Measurements from ENCODE around the gene CENPB. TPM values are rescaled to one million over a fixed set of nuclear protein-coding genes. Genes with fewer than 3 reads are reported as not detected.
A peak's percentile ranks its signal among the peaks of the same experiment; 100 is the strongest.

Gene CENPB
- polyA plus RNA-seq, 1 of the 3 experiments (the other 2 are of a cell fraction), result 41.2 TPM

DNA sequence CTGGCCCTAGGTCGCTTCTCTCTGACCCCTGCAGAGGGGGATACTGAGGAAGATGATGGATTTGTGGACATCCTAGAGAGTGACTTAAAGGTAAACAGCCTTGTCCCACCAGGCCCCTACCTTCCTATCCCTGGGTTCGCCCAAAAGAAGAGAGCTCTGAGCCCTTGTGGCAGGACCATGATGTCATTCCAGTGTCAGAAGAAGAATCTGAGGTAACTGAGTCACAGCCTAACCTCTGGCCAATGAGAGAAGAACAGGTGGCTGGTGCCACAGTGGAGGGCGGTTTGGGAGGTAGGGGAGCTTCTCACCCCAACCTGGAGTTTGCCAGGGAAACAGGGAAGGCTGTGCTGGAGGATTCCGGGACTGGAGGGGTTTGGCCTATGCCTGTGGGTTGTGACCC lies 14.8 kb upstream of the CENPB start:
- peaks cover 46% of the 10 kb centered on the region for H3K79me2 ChIP-seq (ENCODE audit: insufficient read depth)
- H3K9me3 ChIP-seq, result no peaks in the 10 kb centered on the region
- H3K4me3 ChIP-seq (ENCODE audit: low read depth in 2 of 2, low read length in 1 of 2), result no peak overlapping the region
- ChIA-PET POLR2A (interaction anchor here (1.1 kb wide), 1 partner anchor 11 kb away, joined by 3 read pairs; no protein-coding TSS in a partner anchor), CTCF (interaction anchor here (1.7 to 3.0 kb wide), 2 partner anchors 18 to 20 kb away, joined by 3 to 23 read pairs; partner anchors contain the start of genes AP5S1 and SPEF1)
- no peak overlapping the region for H3K9ac ChIP-seq
- WGBS (ENCODE audit: low lambda C conversion rate), result 87% methylated on average over 4 of the region's 4 CpGs
- H3K36me3 ChIP-seq (replicated peaks in 1 of 2; ENCODE audit: control insufficient read depth in 1 of 2, insufficient read depth in 2 of 2, low read length in 1 of 2), result peaks cover 26 to 48% of the 10 kb centered on the region in 2 experiments
- peaks cover 17% of the 10 kb centered on the region for H3F3A ChIP-seq (replicated peaks; ENCODE audit: insufficient read depth)
- no peaks in the 10 kb centered on the region for H3K27me3 ChIP-seq (ENCODE audit: insufficient read depth)
- no peaks in the 10 kb centered on the region for H4K20me1 ChIP-seq (ENCODE audit: insufficient read depth)
- H2AFZ ChIP-seq (ENCODE audit: low read depth), result no peak overlapping the region
- no peak for TF ChIP-seq MXI1 (IDR thresholded peaks at IDR 0.05; ENCODE audit: low read depth, low read length)
- TF ChIP-seq SMC3 (IDR thresholded peaks at IDR 0.05; ENCODE audit: low read depth, low read length), result no peak
- TF ChIP-seq ELF1 (IDR thresholded peaks at IDR 0.05), result no peak
- TF ChIP-seq, protein P1, sequence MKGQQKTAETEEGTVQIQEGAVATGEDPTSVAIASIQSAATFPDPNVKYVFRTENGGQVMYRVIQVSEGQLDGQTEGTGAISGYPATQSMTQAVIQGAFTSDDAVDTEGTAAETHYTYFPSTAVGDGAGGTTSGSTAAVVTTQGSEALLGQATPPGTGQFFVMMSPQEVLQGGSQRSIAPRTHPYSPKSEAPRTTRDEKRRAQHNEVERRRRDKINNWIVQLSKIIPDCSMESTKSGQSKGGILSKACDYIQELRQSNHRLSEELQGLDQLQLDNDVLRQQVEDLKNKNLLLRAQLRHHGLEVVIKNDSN (IDR thresholded peaks at IDR 0.05; ENCODE audit: borderline replicate concordance, low read depth), result no peak
- no peak for TF ChIP-seq NFIC (IDR thresholded peaks at IDR 0.05; ENCODE audit: borderline replicate concordance)
- no peak for TF ChIP-seq RCOR1 (IDR thresholded peaks at IDR 0.05; ENCODE audit: low read length)
- TF ChIP-seq FOXM1 (IDR thresholded peaks at IDR 0.05; ENCODE audit: low read depth), result no peak
- TF ChIP-seq, protein P2, sequence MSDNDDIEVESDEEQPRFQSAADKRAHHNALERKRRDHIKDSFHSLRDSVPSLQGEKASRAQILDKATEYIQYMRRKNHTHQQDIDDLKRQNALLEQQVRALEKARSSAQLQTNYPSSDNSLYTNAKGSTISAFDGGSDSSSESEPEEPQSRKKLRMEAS (IDR thresholded peaks at IDR 0.05; ENCODE audit: low read depth), result no peak
- TF ChIP-seq TCF12 (IDR thresholded peaks at IDR 0.05), result no peak
- TF ChIP-seq EZH2phosphoT487 (IDR thresholded peaks at IDR 0.05; ENCODE audit: borderline replicate concordance, low read depth), result no peak
- TF ChIP-seq, protein P3, sequence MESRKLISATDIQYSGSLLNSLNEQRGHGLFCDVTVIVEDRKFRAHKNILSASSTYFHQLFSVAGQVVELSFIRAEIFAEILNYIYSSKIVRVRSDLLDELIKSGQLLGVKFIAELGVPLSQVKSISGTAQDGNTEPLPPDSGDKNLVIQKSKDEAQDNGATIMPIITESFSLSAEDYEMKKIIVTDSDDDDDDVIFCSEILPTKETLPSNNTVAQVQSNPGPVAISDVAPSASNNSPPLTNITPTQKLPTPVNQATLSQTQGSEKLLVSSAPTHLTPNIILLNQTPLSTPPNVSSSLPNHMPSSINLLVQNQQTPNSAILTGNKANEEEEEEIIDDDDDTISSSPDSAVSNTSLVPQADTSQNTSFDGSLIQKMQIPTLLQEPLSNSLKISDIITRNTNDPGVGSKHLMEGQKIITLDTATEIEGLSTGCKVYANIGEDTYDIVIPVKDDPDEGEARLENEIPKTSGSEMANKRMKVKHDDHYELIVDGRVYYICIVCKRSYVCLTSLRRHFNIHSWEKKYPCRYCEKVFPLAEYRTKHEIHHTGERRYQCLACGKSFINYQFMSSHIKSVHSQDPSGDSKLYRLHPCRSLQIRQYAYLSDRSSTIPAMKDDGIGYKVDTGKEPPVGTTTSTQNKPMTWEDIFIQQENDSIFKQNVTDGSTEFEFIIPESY (IDR thresholded peaks at IDR 0.05; ENCODE audit: borderline replicate concordance, low read depth), result no peak
- TF ChIP-seq, protein P4, sequence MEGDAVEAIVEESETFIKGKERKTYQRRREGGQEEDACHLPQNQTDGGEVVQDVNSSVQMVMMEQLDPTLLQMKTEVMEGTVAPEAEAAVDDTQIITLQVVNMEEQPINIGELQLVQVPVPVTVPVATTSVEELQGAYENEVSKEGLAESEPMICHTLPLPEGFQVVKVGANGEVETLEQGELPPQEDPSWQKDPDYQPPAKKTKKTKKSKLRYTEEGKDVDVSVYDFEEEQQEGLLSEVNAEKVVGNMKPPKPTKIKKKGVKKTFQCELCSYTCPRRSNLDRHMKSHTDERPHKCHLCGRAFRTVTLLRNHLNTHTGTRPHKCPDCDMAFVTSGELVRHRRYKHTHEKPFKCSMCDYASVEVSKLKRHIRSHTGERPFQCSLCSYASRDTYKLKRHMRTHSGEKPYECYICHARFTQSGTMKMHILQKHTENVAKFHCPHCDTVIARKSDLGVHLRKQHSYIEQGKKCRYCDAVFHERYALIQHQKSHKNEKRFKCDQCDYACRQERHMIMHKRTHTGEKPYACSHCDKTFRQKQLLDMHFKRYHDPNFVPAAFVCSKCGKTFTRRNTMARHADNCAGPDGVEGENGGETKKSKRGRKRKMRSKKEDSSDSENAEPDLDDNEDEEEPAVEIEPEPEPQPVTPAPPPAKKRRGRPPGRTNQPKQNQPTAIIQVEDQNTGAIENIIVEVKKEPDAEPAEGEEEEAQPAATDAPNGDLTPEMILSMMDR (IDR thresholded peaks at IDR 0.05), result no peak
- TF ChIP-seq NRF1 (IDR thresholded peaks at IDR 0.05; ENCODE audit: low read depth, low read length), result no peak
- TF ChIP-seq, protein P5, sequence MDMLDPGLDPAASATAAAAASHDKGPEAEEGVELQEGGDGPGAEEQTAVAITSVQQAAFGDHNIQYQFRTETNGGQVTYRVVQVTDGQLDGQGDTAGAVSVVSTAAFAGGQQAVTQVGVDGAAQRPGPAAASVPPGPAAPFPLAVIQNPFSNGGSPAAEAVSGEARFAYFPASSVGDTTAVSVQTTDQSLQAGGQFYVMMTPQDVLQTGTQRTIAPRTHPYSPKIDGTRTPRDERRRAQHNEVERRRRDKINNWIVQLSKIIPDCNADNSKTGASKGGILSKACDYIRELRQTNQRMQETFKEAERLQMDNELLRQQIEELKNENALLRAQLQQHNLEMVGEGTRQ (IDR thresholded peaks at IDR 0.05; ENCODE audit: borderline replicate concordance, low read depth, low read length), result no peak
- no peak for TF ChIP-seq GATA2 (CRISPR knock-in tag; IDR thresholded peaks at IDR 0.05)
- H3K4me1 ChIP-seq (ENCODE audit: control insufficient read depth in 1 of 2, insufficient read depth in 2 of 2, low read depth in 1 of 2, low read length in 1 of 2), result peaks cover 25 to 41% of the 10 kb centered on the region in 2 experiments
- H3K27ac ChIP-seq (ENCODE audit: low read depth in 2 of 2, low read length in 1 of 2), result 0 out of 4 replicates have a peak overlapping the region, but pooled peaks of 1 of the 2 experiments have one; percentile 5
- no peak overlapping the region for H3K4me2 ChIP-seq
- no peak for DNase-seq
- no peaks in the 10 kb centered on the region for H3K9me2 ChIP-seq
